GM12878 (cell line): ENCODE data around the gene OR51D1. TPM values are rescaled to one million over a fixed set of nuclear protein-coding genes. Genes with fewer than 3 reads are reported as not detected.

Experiments used
- ATAC-seq: fragments of 200-7000 bp; cut with Tn5 transposase; 3 replicates; pipeline ENCODE4 v1.9.1; 2020; ENCODE audit warnings: mild to moderate bottlenecking, moderate library complexity
- BruUV-seq: library from RNA; stranded (reverse); fragments of 400-500 nt; replicated peaks from 2 replicates; lab custom pipeline; 2021; lab: Mats Ljungman, UMichigan
- CTCF ChIA-PET: fragments of 300-600 bp; sonication (Branson Sonifier 250); formaldehyde crosslinking; extraction: SDS; loops from one replicate; lab custom pipeline; 2021; ENCODE audit warnings: inconsistent platforms; lab: Yijun Ruan, JAX
- POLR2A ChIA-PET: fragments of 350-600 bp; formaldehyde crosslinking; extraction: SDS; loops from one replicate; lab custom pipeline; 2021; ENCODE audit warnings: inconsistent platforms; lab: Charles Lee
- RAD21 ChIA-PET: fragments of 300-600 bp; sonication (Branson Sonifier 250); formaldehyde crosslinking; loops from one replicate; lab custom pipeline; 2023; ENCODE audit warnings: antibody characterized with exemption; ENCODE audit not compliant: unreplicated experiment; lab: Charles Lee
- SMC1A ChIA-PET: fragments of 300-600 bp; sonication (Branson Sonifier 250); formaldehyde crosslinking; loops from one replicate; lab custom pipeline; 2023; ENCODE audit not compliant: unreplicated experiment, uncharacterized antibody; lab: Charles Lee
- DNase-seq: peaks from one replicate; pipeline ENCODE4 v3.0.0-alpha.2; 2011; ENCODE audit warnings: low read depth, low spot score
- FAIRE-seq: peaks from 3 replicates; lab custom pipeline; 2011; peaks lifted over from hg19 to GRCh38; lab: Jason Lieb, UNC
- H2AFZ ChIP-seq: 2 replicates; pipeline ENCODE4 v1.6.0; 2011; ENCODE audit warnings: low read depth, low read length, control low read depth; ENCODE audit not compliant: control insufficient read depth
- H3K27ac ChIP-seq: 2 replicates; pipeline ENCODE4 v1.5.1; 2011; ENCODE audit warnings: control low read depth; ENCODE audit not compliant: control insufficient read depth, insufficient read depth
- H3K27me3 ChIP-seq, 2 experiments: replicated peaks in 1 of 2; 2 replicates each; pipeline versions ENCODE4 v1.6.0 to v1.6.1; 2011; ENCODE audit warnings: low read length in 1 of 2; ENCODE audit not compliant: control insufficient read depth in 2 of 2, insufficient read depth in 2 of 2
- H3K36me3 ChIP-seq, 2 experiments: 2 replicates each; pipeline ENCODE4 v1.5.1; 2011; ENCODE audit warnings: low read length in 1 of 2; ENCODE audit not compliant: control insufficient read depth in 2 of 2, insufficient read depth in 2 of 2
- H3K4me1 ChIP-seq: 2 replicates; pipeline ENCODE4 v1.6.1; 2011; ENCODE audit warnings: mild to moderate bottlenecking, low read length, moderate library complexity, mixed read lengths; ENCODE audit not compliant: control insufficient read depth, insufficient read depth
- H3K4me2 ChIP-seq: 2 replicates; pipeline ENCODE4 v1.6.0; 2011; ENCODE audit warnings: control low read depth; ENCODE audit not compliant: control insufficient read depth, insufficient read depth
- H3K4me3 ChIP-seq: fragments of 200-600 bp; sonication (generic); 2 replicates; pipeline ENCODE4 v1.5.1; 2016
- H3K79me2 ChIP-seq: 2 replicates; pipeline ENCODE4 v1.6.0; 2011; ENCODE audit warnings: low read length; ENCODE audit not compliant: control insufficient read depth, insufficient read depth
- H3K9ac ChIP-seq: 2 replicates; pipeline ENCODE4 v1.8.0; 2011; ENCODE audit warnings: low read length, control low read depth, mixed read lengths; ENCODE audit not compliant: control insufficient read depth, insufficient read depth
- H3K9me3 ChIP-seq: replicated peaks from 3 replicates; pipeline ENCODE4 v1.5.1; 2011; ENCODE audit warnings: mild to moderate bottlenecking, low read length; ENCODE audit not compliant: control insufficient read depth, insufficient read depth
- H4K20me1 ChIP-seq: 2 replicates; pipeline ENCODE4 v1.6.0; 2011; ENCODE audit not compliant: control insufficient read depth, insufficient read depth
- BACH1 ChIP-seq: fragments of 450-650 bp; IDR thresholded peaks from 2 replicates; pipeline ENCODE4 v1.6.1; 2017; ENCODE audit warnings: mild to moderate bottlenecking, borderline replicate concordance
- HDAC2 ChIP-seq: fragments of 200-600 bp; sonication (generic); IDR thresholded peaks from 2 replicates; pipeline ENCODE4 v1.6.1; 2017
- HDAC6 ChIP-seq: fragments of 200-600 bp; sonication (generic); IDR thresholded peaks from one replicate; pipeline ENCODE4 v1.8.0; 2017; ENCODE audit warnings: antibody characterized with exemption; ENCODE audit not compliant: unreplicated experiment
- KLF5 ChIP-seq: fragments of 450-650 bp; IDR thresholded peaks from 2 replicates; pipeline ENCODE4 v1.6.1; 2014; ENCODE audit warnings: mild to moderate bottlenecking; ENCODE audit not compliant: partially characterized antibody
- MAX ChIP-seq: IDR thresholded peaks from 2 replicates; pipeline ENCODE4 v1.6.1; 2012; ENCODE audit warnings: low read depth, low read length, improper control_type of control experiment
- NR2C2 ChIP-seq: IDR thresholded peaks from 2 replicates; pipeline ENCODE4 v1.6.1; 2011; ENCODE audit warnings: borderline replicate concordance, low read depth; ENCODE audit not compliant: control insufficient read depth, insufficient read length
- NR2F1 ChIP-seq: fragments of 450-650 bp; conservative IDR thresholded peaks from 2 replicates; pipeline ENCODE4 v1.6.1; 2017; ENCODE audit warnings: mild to moderate bottlenecking
- NRF1 ChIP-seq: conservative IDR thresholded peaks from 2 replicates; pipeline ENCODE4 v1.6.1; 2011; ENCODE audit warnings: mild to moderate bottlenecking, low read depth, low read length, improper control_type of control experiment
- PBX3 ChIP-seq: IDR thresholded peaks from 2 replicates; pipeline ENCODE4 v1.6.1; 2011; ENCODE audit warnings: mild to moderate bottlenecking, low read depth, low read length, moderate library complexity; ENCODE audit not compliant: insufficient replicate concordance
- POLR2A ChIP-seq: IDR thresholded peaks from 2 replicates; pipeline ENCODE4 v1.6.1; 2011; ENCODE audit warnings: low read depth, mild to moderate bottlenecking, low read length
- POLR2AphosphoS5 ChIP-seq: IDR thresholded peaks from 2 replicates; pipeline ENCODE4 v1.6.1; 2011; ENCODE audit warnings: mild to moderate bottlenecking, low read length, inconsistent platforms
- SIN3A ChIP-seq: IDR thresholded peaks from 2 replicates; pipeline ENCODE4 v1.6.1; 2012; ENCODE audit warnings: low read depth, low read length, improper control_type of control experiment
- SMAD5 ChIP-seq: IDR thresholded peaks from 2 replicates; pipeline ENCODE4 v1.6.1; 2016; ENCODE audit warnings: antibody characterized with exemption, low read depth
- SP1 ChIP-seq: IDR thresholded peaks from one replicate; pipeline ENCODE4 v1.6.1; 2011; ENCODE audit warnings: low read depth, low read length
- SREBF2 ChIP-seq: IDR thresholded peaks from 2 replicates; pipeline ENCODE4 v1.6.1; 2012; ENCODE audit warnings: mild to moderate bottlenecking, low read length
- TARDBP ChIP-seq: IDR thresholded peaks from 2 replicates; pipeline ENCODE4 v1.6.1; 2016; ENCODE audit warnings: borderline replicate concordance
- YY1 ChIP-seq: IDR thresholded peaks from 2 replicates; pipeline ENCODE4 v1.6.1; 2011; ENCODE audit warnings: low read depth, mild to moderate bottlenecking, low read length
- ZBTB11 ChIP-seq: fragments of 450-650 bp; formaldehyde crosslinking; IDR thresholded peaks from 2 replicates; pipeline ENCODE4 v1.5.0; 2022; ENCODE audit warnings: mild to moderate bottlenecking, missing genetic modification characterization
- ZSCAN29 ChIP-seq: fragments of 450-650 bp; IDR thresholded peaks from 2 replicates; pipeline ENCODE4 v1.6.1; 2017; ENCODE audit warnings: mild to moderate bottlenecking, moderate library complexity
- WGBS: methylation state at CpG from one replicate; pipeline ENCODE4 v1.1.6; 2016; ENCODE audit warnings: low lambda C conversion rate; ENCODE audit not compliant: insufficient replicate concordance, insufficient coverage; ENCODE audit errors: missing lambda C conversion rate; 5-methylcytosine and 5-hydroxymethylcytosine counted together
- in situ Hi-C: fragments of 300-500 bp; cut with MboI; formaldehyde crosslinking; loops from 9 replicates; pipeline ENCODE4 v1.14.3; 2018; ENCODE audit warnings: mixed read lengths
- intact Hi-C: fragments of 100-400 bp; cut with micrococcal nuclease; formaldehyde crosslinking; loops from one replicate; pipeline ENCODE4 v1.14.2; 2022; ENCODE audit not compliant: unreplicated experiment
- polyA plus RNA-seq, 11 experiments: library from polyadenylated mRNA; depleted of rRNA in 4 of 11; unstranded in 6 of 11; stranded (reverse) in 5 of 11; fragments of >200 nt; fragmentation: Nextera tagmentation in 4 of 11; fragmentation: Illumina TruSeq in 1 of 11; extraction: Ambion mirVana in 4 of 11; extraction: Trizol in 1 of 11; gene quantifications; 1 replicate in 1 of 11; 2 replicates in 10 of 11; pipeline versions ENCODE4 v1.2.1 to v1.2.3, GENCODE V29; 2011 to 2016; ENCODE audit warnings: inconsistent platforms in 2 of 11, missing spikeins in 2 of 11, low read depth in 1 of 11
- total RNA-seq, 4 experiments: library from RNA; depleted of rRNA in 3 of 4; stranded (reverse); fragments of >200 nt in 3 of 4; fragmentation: Illumina TruSeq in 1 of 4; extraction: Trizol in 1 of 4; gene quantifications; 2 replicates each; pipeline versions ENCODE4 v1.2.1 to v1.2.3, GENCODE V29; 2013 to 2021
- TF ChIP-seq, protein P1 (sequence below): fragments of 450-650 bp; formaldehyde crosslinking; IDR thresholded peaks from 2 replicates; pipeline ENCODE4 v1.4.0; 2022; ENCODE audit warnings: mild to moderate bottlenecking, moderate library complexity

Gene OR51D1
- total and polyA plus RNA-seq, 10 of the 15 experiments (the other 5 are each of a cell fraction or from before 2014, with no cell fraction given) = 0.06 TPM; not detected in 9

- no peak overlapping the region for H3K4me2 ChIP-seq
- ATAC-seq (no peak), FAIRE-seq (no peak), DNase-seq (no peak)
- POLR2A ChIA-PET = no interaction called here
- no peak overlapping the region for H2AFZ ChIP-seq
- in situ Hi-C loops = no loop called here
- H4K20me1 ChIP-seq = no peaks in the 10 kb centered on the region
- SMC1A ChIA-PET = no interaction called here
- no peaks in the 10 kb centered on the region for H3K79me2 ChIP-seq
- H3K9ac ChIP-seq = no peak overlapping the region
- H3K9me3 ChIP-seq = no peaks in the 10 kb centered on the region
- CTCF ChIA-PET = interaction anchor here (1.1 kb wide), 1 partner anchor 11 kb away, joined by 3 read pairs; no protein-coding TSS in a partner anchor
- H3K36me3 ChIP-seq = no peaks in the 10 kb centered on the region
- H3K27ac ChIP-seq = no peak overlapping the region
- RAD21 ChIA-PET = no interaction called here
- no peaks in the 10 kb centered on the region for H3K4me1 ChIP-seq
- TF ChIP-seq BACH1 = no peak
- no peak for TF ChIP-seq HDAC2
- TF ChIP-seq SIN3A = no peak
- TF ChIP-seq POLR2A = no peak
- no peak for TF ChIP-seq NR2C2
- TF ChIP-seq HDAC6 = no peak
- TF ChIP-seq TARDBP = no peak
- TF ChIP-seq YY1 = no peak
- no peak for TF ChIP-seq NRF1
- TF ChIP-seq NR2F1 = no peak
- TF ChIP-seq SP1 = no peak
- no peak for TF ChIP-seq SMAD5
- TF ChIP-seq MAX = no peak
- no peak for TF ChIP-seq ZBTB11 (CRISPR knock-in tag)
- TF ChIP-seq POLR2AphosphoS5 = no peak
- no peak for TF ChIP-seq PBX3
- TF ChIP-seq, protein P1, sequence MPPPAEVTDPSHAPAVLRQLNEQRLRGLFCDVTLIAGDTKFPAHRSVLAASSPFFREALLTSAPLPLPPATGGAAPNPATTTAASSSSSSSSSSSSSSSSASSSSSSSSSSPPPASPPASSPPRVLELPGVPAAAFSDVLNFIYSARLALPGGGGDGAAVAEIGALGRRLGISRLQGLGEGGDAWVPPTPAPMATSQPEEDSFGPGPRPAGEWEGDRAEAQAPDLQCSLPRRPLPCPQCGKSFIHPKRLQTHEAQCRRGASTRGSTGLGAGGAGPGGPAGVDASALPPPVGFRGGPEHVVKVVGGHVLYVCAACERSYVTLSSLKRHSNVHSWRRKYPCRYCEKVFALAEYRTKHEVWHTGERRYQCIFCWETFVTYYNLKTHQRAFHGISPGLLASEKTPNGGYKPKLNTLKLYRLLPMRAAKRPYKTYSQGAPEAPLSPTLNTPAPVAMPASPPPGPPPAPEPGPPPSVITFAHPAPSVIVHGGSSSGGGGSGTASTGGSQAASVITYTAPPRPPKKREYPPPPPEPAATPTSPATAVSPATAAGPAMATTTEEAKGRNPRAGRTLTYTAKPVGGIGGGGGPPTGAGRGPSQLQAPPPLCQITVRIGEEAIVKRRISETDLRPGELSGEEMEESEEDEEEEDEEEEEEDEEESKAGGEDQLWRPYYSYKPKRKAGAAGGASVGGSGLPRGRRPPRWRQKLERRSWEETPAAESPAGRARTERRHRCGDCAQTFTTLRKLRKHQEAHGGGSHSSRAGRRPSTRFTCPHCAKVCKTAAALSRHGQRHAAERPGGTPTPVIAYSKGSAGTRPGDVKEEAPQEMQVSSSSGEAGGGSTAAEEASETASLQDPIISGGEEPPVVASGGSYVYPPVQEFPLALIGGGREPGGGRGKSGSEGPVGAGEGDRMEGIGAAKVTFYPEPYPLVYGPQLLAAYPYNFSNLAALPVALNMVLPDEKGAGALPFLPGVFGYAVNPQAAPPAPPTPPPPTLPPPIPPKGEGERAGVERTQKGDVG = no peak
- TF ChIP-seq KLF5 = no peak
- no peak for TF ChIP-seq ZSCAN29
- no peak for TF ChIP-seq SREBF2
- H3K4me3 ChIP-seq = no peak overlapping the region
- H3K27me3 ChIP-seq = no peaks in the 10 kb centered on the region
- BruUV-seq = no TSS peak
- intact Hi-C loops = no loop called here
- 59% methylated on average over 9 of the region's 9 CpGs for WGBS
Measured at GRCh38 chr11:4619514-4619913, 17.8 kb upstream of the OR51D1 start.
